ENCODE data around the gene PDE7B. TPM values are rescaled to one million over a fixed set of nuclear protein-coding genes. Genes with fewer than 3 reads are reported as not detected.

PDE7B gene
- total RNA-seq, 1 experiment from 2014 or later: not detected

GRCh38 chr6:135951169-135951568, 99.7 kb downstream of the PDE7B start:
- no peaks in the 10 kb centered on the region for H3K9me3 Mint-ChIP-seq
- no peak for DNase-seq (ENCODE audit: low spot score)
- POLR2A ChIA-PET: no interaction called here
- peaks cover 4% of the 10 kb centered on the region; the same call in 1 of the 2 replicates for H3K4me1 Mint-ChIP-seq
- ATAC-seq: no peak
- no peaks in the 10 kb centered on the region for H3K27me3 Mint-ChIP-seq (ENCODE audit: low read depth)
- no peak overlapping the region for H3K27ac Mint-ChIP-seq
- no peak overlapping the region for H3K4me3 Mint-ChIP-seq
- TF ChIP-seq STAT6 (CRISPR knock-in tag; conservative IDR thresholded peaks at IDR 0.05; ENCODE audit: low read depth): no peak
- no peak for TF ChIP-seq ARID4B (CRISPR knock-in tag; IDR thresholded peaks at IDR 0.05; ENCODE audit: borderline replicate concordance)
- TF ChIP-seq USF1 (CRISPR knock-in tag; IDR thresholded peaks at IDR 0.05): no peak
- no peaks in the 10 kb centered on the region for H3K36me3 Mint-ChIP-seq
- CTCF ChIA-PET: no interaction called here

DNA sequence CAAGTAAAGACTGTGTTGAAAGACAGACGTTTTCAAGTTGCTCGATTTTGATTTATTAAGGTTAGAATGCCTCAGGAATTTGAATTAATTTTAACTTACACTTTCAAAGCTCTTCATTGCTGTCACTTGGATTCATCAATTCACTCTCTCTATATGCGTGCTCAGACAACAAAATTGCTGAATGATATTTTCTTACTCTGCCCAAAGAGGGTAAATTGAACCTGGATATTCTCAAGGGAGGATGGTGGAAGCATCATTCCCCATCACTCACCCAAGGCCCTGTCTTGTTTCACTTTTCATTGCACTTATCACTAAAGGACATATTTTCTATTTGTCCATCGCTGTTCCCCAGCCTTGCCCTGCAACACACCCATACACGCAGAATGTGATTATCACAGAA, 102.3 kb downstream of the PDE7B start:
- Mint-ChIP-seq H3K27me3 (ENCODE audit: low read depth) (no peaks in the 10 kb centered on the region), H3K9me3 (no peaks in the 10 kb centered on the region), H3K27ac (no peak overlapping the region), H3K36me3 (no peaks in the 10 kb centered on the region), H3K4me1 (peaks cover 4% of the 10 kb centered on the region; the same call in 1 of the 2 replicates), H3K4me3 (no peak overlapping the region)
- no peak for DNase-seq (ENCODE audit: low spot score)
- ChIA-PET POLR2A (no interaction called here), CTCF (no interaction called here)
- ATAC-seq: no peak
- no peak for TF ChIP-seq TEAD1 (CRISPR knock-in tag; IDR thresholded peaks at IDR 0.05)
- TF ChIP-seq ZBTB21 (CRISPR knock-in tag; IDR thresholded peaks at IDR 0.05; ENCODE audit: borderline replicate concordance): no peak
- TF ChIP-seq, protein P1, sequence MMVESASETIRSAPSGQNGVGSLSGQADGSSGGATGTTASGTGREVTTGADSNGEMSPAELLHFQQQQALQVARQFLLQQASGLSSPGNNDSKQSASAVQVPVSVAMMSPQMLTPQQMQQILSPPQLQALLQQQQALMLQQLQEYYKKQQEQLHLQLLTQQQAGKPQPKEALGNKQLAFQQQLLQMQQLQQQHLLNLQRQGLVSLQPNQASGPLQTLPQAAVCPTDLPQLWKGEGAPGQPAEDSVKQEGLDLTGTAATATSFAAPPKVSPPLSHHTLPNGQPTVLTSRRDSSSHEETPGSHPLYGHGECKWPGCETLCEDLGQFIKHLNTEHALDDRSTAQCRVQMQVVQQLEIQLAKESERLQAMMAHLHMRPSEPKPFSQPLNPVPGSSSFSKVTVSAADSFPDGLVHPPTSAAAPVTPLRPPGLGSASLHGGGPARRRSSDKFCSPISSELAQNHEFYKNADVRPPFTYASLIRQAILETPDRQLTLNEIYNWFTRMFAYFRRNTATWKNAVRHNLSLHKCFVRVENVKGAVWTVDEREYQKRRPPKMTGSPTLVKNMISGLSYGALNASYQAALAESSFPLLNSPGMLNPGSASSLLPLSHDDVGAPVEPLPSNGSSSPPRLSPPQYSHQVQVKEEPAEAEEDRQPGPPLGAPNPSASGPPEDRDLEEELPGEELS (CRISPR knock-in tag; IDR thresholded peaks at IDR 0.05): no peak
- no peak for TF ChIP-seq ZSCAN18 (CRISPR knock-in tag; IDR thresholded peaks at IDR 0.05)
- TF ChIP-seq JAZF1 (CRISPR knock-in tag; IDR thresholded peaks at IDR 0.05): no peak
- TF ChIP-seq ESRRA (CRISPR knock-in tag; IDR thresholded peaks at IDR 0.05; ENCODE audit: borderline replicate concordance): no peak
- TF ChIP-seq SMAD4 (CRISPR knock-in tag; IDR thresholded peaks at IDR 0.05): no peak
- no peak for TF ChIP-seq ZNF219 (CRISPR knock-in tag; IDR thresholded peaks at IDR 0.05; ENCODE audit: borderline replicate concordance)
- no peak for TF ChIP-seq E2F1 (CRISPR knock-in tag; IDR thresholded peaks at IDR 0.05)
- TF ChIP-seq ARID4B (CRISPR knock-in tag; IDR thresholded peaks at IDR 0.05; ENCODE audit: borderline replicate concordance): no peak
- TF ChIP-seq PRRX2 (CRISPR knock-in tag; IDR thresholded peaks at IDR 0.05): no peak
- TF ChIP-seq CBFB (CRISPR knock-in tag; IDR thresholded peaks at IDR 0.05; ENCODE audit: low read depth): no peak
- no peak for TF ChIP-seq GTF2I (CRISPR knock-in tag; conservative IDR thresholded peaks at IDR 0.05)
- TF ChIP-seq ETV6 (CRISPR knock-in tag; IDR thresholded peaks at IDR 0.05): no peak
- TF ChIP-seq HMGA2 (CRISPR knock-in tag; IDR thresholded peaks at IDR 0.05): no peak
- TF ChIP-seq ZNF317 (CRISPR knock-in tag; IDR thresholded peaks at IDR 0.05; ENCODE audit: borderline replicate concordance, low read depth): no peak

Measured in WTC11 (cell line).